ENCODE results near the gene DOK6.

DNA sequence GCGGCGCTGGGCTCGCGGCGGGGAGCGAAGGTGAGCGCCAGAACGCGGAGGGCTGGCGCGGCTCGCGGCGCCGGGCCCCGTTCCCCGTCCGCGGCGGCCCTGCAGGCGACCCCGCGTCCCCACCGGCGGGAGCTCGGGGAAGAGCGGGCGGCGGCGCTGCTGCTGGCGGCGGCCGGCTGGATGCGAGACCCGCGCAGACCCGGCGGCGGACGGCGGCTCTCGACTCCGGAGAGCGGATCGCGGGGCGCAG lies 213 bp downstream of the DOK6 start:
- TF ChIP-seq, protein P1, sequence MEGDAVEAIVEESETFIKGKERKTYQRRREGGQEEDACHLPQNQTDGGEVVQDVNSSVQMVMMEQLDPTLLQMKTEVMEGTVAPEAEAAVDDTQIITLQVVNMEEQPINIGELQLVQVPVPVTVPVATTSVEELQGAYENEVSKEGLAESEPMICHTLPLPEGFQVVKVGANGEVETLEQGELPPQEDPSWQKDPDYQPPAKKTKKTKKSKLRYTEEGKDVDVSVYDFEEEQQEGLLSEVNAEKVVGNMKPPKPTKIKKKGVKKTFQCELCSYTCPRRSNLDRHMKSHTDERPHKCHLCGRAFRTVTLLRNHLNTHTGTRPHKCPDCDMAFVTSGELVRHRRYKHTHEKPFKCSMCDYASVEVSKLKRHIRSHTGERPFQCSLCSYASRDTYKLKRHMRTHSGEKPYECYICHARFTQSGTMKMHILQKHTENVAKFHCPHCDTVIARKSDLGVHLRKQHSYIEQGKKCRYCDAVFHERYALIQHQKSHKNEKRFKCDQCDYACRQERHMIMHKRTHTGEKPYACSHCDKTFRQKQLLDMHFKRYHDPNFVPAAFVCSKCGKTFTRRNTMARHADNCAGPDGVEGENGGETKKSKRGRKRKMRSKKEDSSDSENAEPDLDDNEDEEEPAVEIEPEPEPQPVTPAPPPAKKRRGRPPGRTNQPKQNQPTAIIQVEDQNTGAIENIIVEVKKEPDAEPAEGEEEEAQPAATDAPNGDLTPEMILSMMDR (IDR thresholded peaks at IDR 0.05; ENCODE audit: low read depth, low read length) = no peak
- TF ChIP-seq EZH2phosphoT487 (IDR thresholded peaks at IDR 0.05; ENCODE audit: low read depth) = no peak

Data from OCI-LY3 (cell line).